ENCODE data around the gene MYO3B. TPM values are rescaled to one million over a fixed set of nuclear protein-coding genes. Genes with fewer than 3 reads are reported as not detected.

Gene MYO3B
- total and polyA plus RNA-seq, 2 donors (not counting 1 experiment from before 2014, with no cell fraction given), result not detected

- H3K4me2 ChIP-seq (replicated peaks; ENCODE audit: low read depth, low read length, poor library complexity, severe bottlenecking), result no peak overlapping the region
- Mint-ChIP-seq H3K4me1 (no peaks in the 10 kb centered on the region), H3K9me3 (ENCODE audit: insufficient read depth) (no peaks in the 10 kb centered on the region), H3K27me3 (peaks cover 18% of the 10 kb centered on the region), H3K4me3 (no peak overlapping the region), H3K27ac (no peak overlapping the region)
- no peaks in the 10 kb centered on the region for H4K20me1 ChIP-seq (ENCODE audit: control insufficient read depth, insufficient read depth, low read length, poor library complexity, severe bottlenecking)
- no peaks in the 10 kb centered on the region for H3K36me3 ChIP-seq (replicated peaks in 1 of 2; ENCODE audit: control extremely low read depth in 1 of 2, control insufficient read depth in 1 of 2, extremely low read depth in 1 of 2, insufficient read depth in 2 of 2, low read length in 1 of 2)
- H3K9me3 ChIP-seq (ENCODE audit: control extremely low read depth in 1 of 3, control insufficient read depth in 2 of 3, insufficient read depth in 1 of 3, low read length in 2 of 3), result no peaks in the 10 kb centered on the region
- no peak overlapping the region for H3K9ac ChIP-seq (ENCODE audit: low read length)
- no peak overlapping the region for H3K4me3 ChIP-seq (ENCODE audit: control extremely low read depth in 1 of 5, extremely low read depth in 1 of 5, insufficient read depth in 1 of 5, low read depth in 2 of 5, low read length in 4 of 5)
- no peak overlapping the region for H2AFZ ChIP-seq (ENCODE audit: insufficient read depth, low read depth, low read length, poor library complexity, severe bottlenecking)
- no peak for ATAC-seq (ENCODE audit: low read depth)
- no peaks in the 10 kb centered on the region for H3K79me2 ChIP-seq (ENCODE audit: control insufficient read depth, insufficient read depth, low read length)
- ChIA-PET CTCF (no interaction called here), POLR2A (no interaction called here)
- no peak for TF ChIP-seq CTCF (IDR thresholded peaks at IDR 0.05)
- no peak for TF ChIP-seq EZH2 (IDR thresholded peaks at IDR 0.05; ENCODE audit: borderline replicate concordance, insufficient read depth, low read depth, low read length, poor library complexity, severe bottlenecking)
- H3K27ac ChIP-seq (ENCODE audit: low read length in 2 of 2), result no peak overlapping the region
- no CpG with 5 or more reads among the region's 2 CpGs for WGBS (ENCODE audit: insufficient coverage)
- intact Hi-C loops (cut with micrococcal nuclease), result no loop called here
- no peak for DNase-seq
- H3K27me3 ChIP-seq (replicated peaks in 1 of 4; ENCODE audit: control extremely low read depth in 1 of 4, control insufficient read depth in 3 of 4, insufficient read depth in 4 of 4, low read length in 3 of 4), result peaks cover 0 to 4% (median 1%) of the 10 kb centered on the region in 4 experiments
- H3K4me1 ChIP-seq (ENCODE audit: control insufficient read depth in 2 of 2, insufficient read depth in 2 of 2, low read length in 2 of 2), result no peaks in the 10 kb centered on the region
Observed at GRCh38 chr2:170381678-170382077, 203.7 kb downstream of the MYO3B start.

- Histone ChIP-seq H3K9ac (ENCODE audit: low read length) (no peak overlapping the region), H4K20me1 (ENCODE audit: control insufficient read depth, insufficient read depth, low read length, poor library complexity, severe bottlenecking) (no peaks in the 10 kb centered on the region), H3K36me3 (replicated peaks in 1 of 2; ENCODE audit: control extremely low read depth in 1 of 2, control insufficient read depth in 1 of 2, extremely low read depth in 1 of 2, insufficient read depth in 2 of 2, low read length in 1 of 2) (no peaks in the 10 kb centered on the region), H3K4me2 (replicated peaks; ENCODE audit: low read depth, low read length, poor library complexity, severe bottlenecking) (no peak overlapping the region), H3K4me3 (ENCODE audit: control extremely low read depth in 1 of 5, extremely low read depth in 1 of 5, insufficient read depth in 1 of 5, low read depth in 2 of 5, low read length in 4 of 5) (no peak overlapping the region), H3K79me2 (ENCODE audit: control insufficient read depth, insufficient read depth, low read length) (no peaks in the 10 kb centered on the region), H3K4me1 (ENCODE audit: control insufficient read depth in 2 of 2, insufficient read depth in 2 of 2, low read length in 2 of 2) (no peaks in the 10 kb centered on the region), H3K27me3 (replicated peaks in 1 of 4; ENCODE audit: control extremely low read depth in 1 of 4, control insufficient read depth in 3 of 4, insufficient read depth in 4 of 4, low read length in 3 of 4) (peaks cover 0 to 4% (median 3%) of the 10 kb centered on the region in 4 experiments), H3K9me3 (ENCODE audit: control extremely low read depth in 1 of 3, control insufficient read depth in 2 of 3, insufficient read depth in 1 of 3, low read length in 2 of 3) (no peaks in the 10 kb centered on the region), H2AFZ (ENCODE audit: insufficient read depth, low read depth, low read length, poor library complexity, severe bottlenecking) (no peak overlapping the region), H3K27ac (ENCODE audit: low read length in 2 of 2) (no peak overlapping the region)
- DNase-seq, result no peak
- ATAC-seq (ENCODE audit: low read depth), result no peak
- Mint-ChIP-seq H3K27ac (no peak overlapping the region), H3K4me3 (no peak overlapping the region), H3K4me1 (no peaks in the 10 kb centered on the region), H3K9me3 (ENCODE audit: insufficient read depth) (no peaks in the 10 kb centered on the region), H3K27me3 (peaks cover 27% of the 10 kb centered on the region)
- POLR2A ChIA-PET, result no interaction called here
- intact Hi-C loops (cut with micrococcal nuclease), result no loop called here
- 100% methylated on average over 3 of the region's 3 CpGs for WGBS (ENCODE audit: insufficient coverage)
- TF ChIP-seq CTCF (IDR thresholded peaks at IDR 0.05) (no peak), EZH2 (IDR thresholded peaks at IDR 0.05; ENCODE audit: borderline replicate concordance, insufficient read depth, low read depth, low read length, poor library complexity, severe bottlenecking) (no peak)
- CTCF ChIA-PET, result no interaction called here
Observed at GRCh38 chr2:170386554-170386953, 208.6 kb downstream of the MYO3B start.

Measured in B cell (primary cell).